B cell (primary cell): ENCODE data around the gene ERGIC1. TPM values are rescaled to one million over a fixed set of nuclear protein-coding genes. Genes with fewer than 3 reads are reported as not detected.

Experiments used
- ATAC-seq: fragments of 200-7000 bp; cut with Tn5 transposase; one replicate; pipeline ENCODE4 v1.10.0; 2021; ENCODE audit warnings: low read depth, mild to moderate bottlenecking, moderate number of reproducible peaks, moderate library complexity
- CTCF ChIA-PET: fragments of 350-600 bp; sonication (Branson Sonifier 250); formaldehyde crosslinking; loops from one replicate; lab custom pipeline; 2021; ENCODE audit warnings: antibody characterized with exemption, inconsistent platforms; lab: Charles Lee
- POLR2A ChIA-PET: fragments of 350-600 bp; sonication (Branson Sonifier 250); formaldehyde crosslinking; loops from one replicate; lab custom pipeline; 2021; ENCODE audit warnings: antibody characterized with exemption; lab: Charles Lee
- DNase-seq: peaks from one replicate; pipeline ENCODE4 v3.0.0; 2013
- H2AFZ ChIP-seq: 2 replicates; pipeline ENCODE4 v1.6.1; 2012; ENCODE audit warnings: mild to moderate bottlenecking, low read depth, low read length; ENCODE audit not compliant: insufficient read depth, poor library complexity, severe bottlenecking
- H3K27ac ChIP-seq, 2 donors: 1 replicate in 1 of 2; 2 replicates in 1 of 2; pipeline ENCODE4 v1.5.1; 2012 to 2013; ENCODE audit warnings: low read length in 2 of 2, mild to moderate bottlenecking in 2 of 2, moderate library complexity in 1 of 2
- H3K27me3 ChIP-seq, 4 experiments: fragments of 200-600 bp in 1 of 4; sonication (generic) in 1 of 4; replicated peaks in 1 of 4; 1 replicate in 2 of 4; 2 replicates in 2 of 4; pipeline versions ENCODE4 v1.6.1 to v1.7.0; 2013 to 2016; ENCODE audit warnings: low read length in 3 of 4, mild to moderate bottlenecking in 2 of 4, mixed read lengths in 1 of 4, moderate library complexity in 1 of 4; ENCODE audit not compliant: insufficient read depth in 4 of 4, control insufficient read depth in 3 of 4; ENCODE audit errors: control extremely low read depth in 1 of 4
- H3K36me3 ChIP-seq, 2 experiments: replicated peaks in 1 of 2; 1 replicate in 1 of 2; 2 replicates in 1 of 2; pipeline versions ENCODE4 v1.6.1 to v1.7.1; 2013; ENCODE audit warnings: low read length in 1 of 2; ENCODE audit not compliant: insufficient read depth in 2 of 2, control insufficient read depth in 1 of 2; ENCODE audit errors: control extremely low read depth in 1 of 2, extremely low read depth in 1 of 2
- H3K4me1 ChIP-seq, 2 donors: fragments of 200-600 bp in 1 of 2; sonication (generic) in 1 of 2; 1 replicate in 1 of 2; 2 replicates in 1 of 2; pipeline versions ENCODE4 v1.5.1 to v1.6.1; 2013 to 2017; ENCODE audit warnings: low read length in 2 of 2; ENCODE audit not compliant: control insufficient read depth in 2 of 2, insufficient read depth in 2 of 2
- H3K4me2 ChIP-seq: replicated peaks from 2 replicates; pipeline ENCODE3; 2012; ENCODE audit warnings: mild to moderate bottlenecking, low read depth, low read length; ENCODE audit not compliant: poor library complexity, severe bottlenecking
- H3K4me3 ChIP-seq, 5 experiments: fragments of 200-600 bp in 1 of 5; sonication (generic) in 1 of 5; 1 replicate in 3 of 5; 2 replicates in 2 of 5; pipeline versions ENCODE4 v1.5.1 to v1.7.0; 2011 to 2016; ENCODE audit warnings: low read length in 4 of 5, mild to moderate bottlenecking in 4 of 5, low read depth in 2 of 5, control low read depth in 1 of 5, moderate library complexity in 1 of 5; ENCODE audit not compliant: insufficient read depth in 1 of 5; ENCODE audit errors: control extremely low read depth in 1 of 5, extremely low read depth in 1 of 5
- H3K79me2 ChIP-seq: fragments of 200-600 bp; sonication (generic); one replicate; pipeline ENCODE4 v1.6.0; 2016; ENCODE audit warnings: low read length; ENCODE audit not compliant: control insufficient read depth, insufficient read depth
- H3K9ac ChIP-seq: fragments of 200-600 bp; sonication (generic); 2 replicates; pipeline ENCODE4 v1.6.1; 2017; ENCODE audit warnings: mild to moderate bottlenecking, low read length, moderate library complexity
- H3K9me3 ChIP-seq, 3 donors: one replicate each; pipeline versions ENCODE4 v1.6.1 to v1.7.1; 2013; ENCODE audit warnings: low read length in 2 of 3; ENCODE audit not compliant: control insufficient read depth in 2 of 3, insufficient read depth in 1 of 3; ENCODE audit errors: control extremely low read depth in 1 of 3
- H4K20me1 ChIP-seq: 2 replicates; pipeline ENCODE4 v1.6.0; 2012; ENCODE audit warnings: mild to moderate bottlenecking, low read length; ENCODE audit not compliant: insufficient read depth, control insufficient read depth, poor library complexity, severe bottlenecking
- H3K27ac Mint-ChIP-seq: one replicate; pipeline ENCODE4 v1.8.0; 2021; ENCODE audit warnings: mixed read lengths
- H3K27me3 Mint-ChIP-seq: one replicate; pipeline ENCODE4 v1.8.0; 2021; ENCODE audit warnings: mixed read lengths
- H3K4me1 Mint-ChIP-seq: one replicate; pipeline ENCODE4 v1.8.0; 2021; ENCODE audit warnings: mixed read lengths
- H3K4me3 Mint-ChIP-seq: one replicate; pipeline ENCODE4 v1.8.0; 2021; ENCODE audit warnings: mixed read lengths
- H3K9me3 Mint-ChIP-seq: one replicate; pipeline ENCODE4 v1.8.0; 2022; ENCODE audit warnings: mixed read lengths; ENCODE audit not compliant: insufficient read depth
- CTCF ChIP-seq: fragments of 200-600 bp; IDR thresholded peaks from one replicate; pipeline ENCODE4 v1.8.0; 2022; ENCODE audit warnings: antibody characterized with exemption, mild to moderate bottlenecking
- EZH2 ChIP-seq: IDR thresholded peaks from 2 replicates; pipeline ENCODE4 v1.6.1; 2012; ENCODE audit warnings: borderline replicate concordance, low read depth, mild to moderate bottlenecking, moderate library complexity, low read length; ENCODE audit not compliant: insufficient read depth, poor library complexity, severe bottlenecking
- WGBS: methylation state at CpG from one replicate; pipeline ENCODE4 v1.1.5; 2013; ENCODE audit warnings: missing lambda C conversion rate; ENCODE audit not compliant: insufficient coverage; 5-methylcytosine and 5-hydroxymethylcytosine counted together
- intact Hi-C: fragments of 100-400 bp; cut with micrococcal nuclease; formaldehyde crosslinking; loops from one replicate; pipeline ENCODE4 v1.10.0; 2022
- polyA plus RNA-seq: library from polyadenylated mRNA; depleted of rRNA; stranded (reverse); fragments of >200 nt; gene quantifications from 2 replicates; pipeline ENCODE4 v1.2.3, GENCODE V29; 2012
- total RNA-seq, 2 donors: library from RNA; stranded (reverse); fragments of 120-200 nt in 1 of 2; gene quantifications; 1 replicate in 1 of 2; 2 replicates in 1 of 2; pipeline versions ENCODE4 v1.2.3 to v1.2.4, GENCODE V29; 2013 to 2022

ERGIC1 gene
- total and polyA plus RNA-seq, 2 donors (not counting 1 experiment from before 2014, with no cell fraction given), result 86.3 to 140 TPM

GRCh38 chr5:172816925-172817562, 17.0 kb upstream of the ERGIC1 start:
- no peak for DNase-seq

GRCh38 chr5:172817664-172818063, 16.4 kb upstream of the ERGIC1 start:
- H3K4me1 ChIP-seq, result no peaks in the 10 kb centered on the region
- intact Hi-C loops, result no loop called here
- DNase-seq, result no peak
- no peak overlapping the region for H3K27ac Mint-ChIP-seq
- ChIA-PET CTCF (no interaction called here), POLR2A (no interaction called here)
- no peak overlapping the region for H3K4me3 Mint-ChIP-seq
- no peaks in the 10 kb centered on the region for H4K20me1 ChIP-seq
- H3K9me3 Mint-ChIP-seq, result no peaks in the 10 kb centered on the region
- H3K9ac ChIP-seq, result no peak overlapping the region
- H3K9me3 ChIP-seq, result no peaks in the 10 kb centered on the region
- no peak overlapping the region for H3K4me3 ChIP-seq
- no peak overlapping the region for H2AFZ ChIP-seq
- H3K4me1 Mint-ChIP-seq, result peaks cover 5% of the 10 kb centered on the region
- H3K27me3 Mint-ChIP-seq, result no peaks in the 10 kb centered on the region
- ATAC-seq, result no peak
- H3K36me3 ChIP-seq, result no peaks in the 10 kb centered on the region
- no peak overlapping the region for H3K27ac ChIP-seq
- H3K4me2 ChIP-seq, result no peak overlapping the region
- 98% methylated on average over 3 of the region's 7 CpGs for WGBS
- no peaks in the 10 kb centered on the region for H3K79me2 ChIP-seq
- no peaks in the 10 kb centered on the region for H3K27me3 ChIP-seq
- TF ChIP-seq EZH2 (no peak), CTCF (no peak)

More at GRCh38 chr5:172816925-172817562, 17.0 kb upstream of the ERGIC1 start:
- Mint-ChIP-seq H3K4me1 (peaks cover 5% of the 10 kb centered on the region), H3K27me3 (no peaks in the 10 kb centered on the region), H3K4me3 (no peak overlapping the region), H3K9me3 (no peaks in the 10 kb centered on the region), H3K27ac (no peak overlapping the region)
- WGBS, result no CpG with 5 or more reads among the region's 5 CpGs
- H4K20me1 ChIP-seq, result no peaks in the 10 kb centered on the region
- no peak for TF ChIP-seq EZH2
- TF ChIP-seq CTCF, result no peak
- H3K27ac ChIP-seq, result no peak overlapping the region
- H3K4me2 ChIP-seq, result no peak overlapping the region
- no peak overlapping the region for H3K4me3 ChIP-seq
- no peak for ATAC-seq
- no peaks in the 10 kb centered on the region for H3K27me3 ChIP-seq
- POLR2A ChIA-PET, result no interaction called here
- no peak overlapping the region for H3K9ac ChIP-seq
- H3K9me3 ChIP-seq, result no peaks in the 10 kb centered on the region
- H3K36me3 ChIP-seq, result no peaks in the 10 kb centered on the region
- CTCF ChIA-PET, result no interaction called here
- intact Hi-C loops, result no loop called here
- H3K79me2 ChIP-seq, result no peaks in the 10 kb centered on the region
- H3K4me1 ChIP-seq, result no peaks in the 10 kb centered on the region
- H2AFZ ChIP-seq, result no peak overlapping the region
